NCI-H128 (cell line): ENCODE results near the gene SCUBE1.

ENCODE experiments used
- DNase-seq: peaks from one replicate; lab custom pipeline; 2025; ENCODE audit not compliant: unreplicated experiment; lab: John Stamatoyannopoulos, UW

Gene SCUBE1

DNA sequence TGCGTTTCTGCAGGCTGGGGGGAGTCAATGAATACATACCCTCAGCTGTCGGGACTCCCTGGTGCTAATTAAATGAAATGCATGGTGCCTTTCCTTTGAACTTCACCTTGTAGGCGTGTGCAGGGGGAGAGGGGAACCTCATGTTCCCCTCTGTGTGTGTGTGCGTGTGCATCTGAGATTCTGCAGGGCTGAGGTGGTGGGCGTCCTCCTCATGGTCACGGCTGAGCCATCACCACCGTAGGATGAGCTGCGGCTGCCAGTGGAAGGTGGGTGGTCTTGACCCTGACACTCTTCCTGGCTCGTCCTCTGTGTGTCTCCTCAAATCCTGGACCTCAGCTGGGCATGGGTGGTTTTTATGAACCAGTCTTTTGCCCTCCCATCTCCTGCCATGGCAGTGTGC, 103.2 kb downstream of the SCUBE1 start:
- DNase-seq: no peak

DNA sequence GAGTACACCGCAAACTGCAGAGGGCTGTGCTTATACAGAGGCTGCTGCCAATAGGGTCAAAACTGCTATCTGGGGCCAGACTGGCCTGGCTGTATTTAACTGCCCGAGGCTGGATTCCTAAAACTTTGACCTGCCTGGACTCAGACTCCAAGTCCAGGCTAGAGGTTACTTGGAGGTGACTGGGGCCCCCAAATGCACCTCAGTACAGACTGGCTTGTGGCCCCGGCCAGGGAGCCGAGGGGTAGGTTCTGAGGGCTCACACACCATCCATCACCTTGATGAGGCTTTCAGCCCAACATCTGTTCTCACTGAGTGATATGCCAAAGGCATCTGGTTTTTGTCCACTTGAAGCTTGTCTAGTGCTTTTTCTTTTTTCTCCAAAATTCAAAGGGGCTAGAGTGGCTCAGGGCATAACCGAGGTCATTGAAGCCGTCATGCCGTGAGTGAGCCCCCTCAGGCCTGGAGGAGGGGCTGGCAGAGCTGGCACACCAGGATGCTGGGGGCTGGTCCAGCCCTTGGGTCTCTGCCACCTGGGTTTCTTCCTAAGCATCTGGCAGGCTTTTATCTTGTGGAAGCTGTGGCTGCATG, 103.9 kb downstream of the SCUBE1 start:
- no peak for DNase-seq

DNA sequence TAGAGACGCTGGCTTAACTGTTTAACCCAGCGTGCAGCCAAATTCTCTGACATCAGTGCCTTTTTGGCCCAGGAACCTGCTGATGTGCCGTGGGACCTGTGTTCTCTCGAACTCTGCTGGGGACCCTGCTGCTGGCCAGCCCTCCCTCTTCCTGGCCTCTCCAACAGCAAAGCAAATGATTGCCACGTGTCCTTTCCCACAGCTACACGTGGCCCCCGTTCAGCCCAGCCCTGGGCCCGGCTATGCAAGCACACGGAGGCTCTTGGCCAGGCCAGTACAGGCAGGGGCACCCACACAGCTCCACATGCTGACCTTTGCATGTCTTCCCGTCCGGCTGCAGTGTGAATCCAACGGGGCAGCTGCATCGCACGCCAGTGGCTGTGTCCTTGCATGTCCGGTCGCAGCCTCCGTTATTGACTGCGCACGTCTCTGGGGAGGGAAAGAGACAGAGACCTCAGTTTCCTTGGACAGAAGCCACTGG, 104.6 kb downstream of the SCUBE1 start:
- DNase-seq: no peak

DNA sequence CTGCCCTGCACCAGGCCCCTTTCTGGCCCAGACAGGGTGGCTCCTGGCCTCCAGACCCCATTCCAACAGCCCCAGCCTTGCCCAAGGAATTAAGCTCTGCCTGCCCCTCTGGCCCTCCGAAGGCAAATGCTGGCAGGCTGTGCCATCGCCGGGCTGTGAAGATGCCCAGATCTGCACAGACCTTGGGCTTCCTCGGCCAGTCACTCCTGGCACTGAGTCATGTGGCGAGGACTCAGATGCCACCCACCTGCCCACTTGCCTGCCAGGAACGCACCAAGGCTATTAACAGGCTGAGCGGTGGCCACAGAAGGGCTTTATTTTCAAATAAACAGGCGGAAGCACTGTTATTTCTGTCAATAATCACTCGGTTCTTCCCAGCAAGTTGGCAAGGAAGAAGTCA, 105.9 kb downstream of the SCUBE1 start:
- DNase-seq: no peak

DNA sequence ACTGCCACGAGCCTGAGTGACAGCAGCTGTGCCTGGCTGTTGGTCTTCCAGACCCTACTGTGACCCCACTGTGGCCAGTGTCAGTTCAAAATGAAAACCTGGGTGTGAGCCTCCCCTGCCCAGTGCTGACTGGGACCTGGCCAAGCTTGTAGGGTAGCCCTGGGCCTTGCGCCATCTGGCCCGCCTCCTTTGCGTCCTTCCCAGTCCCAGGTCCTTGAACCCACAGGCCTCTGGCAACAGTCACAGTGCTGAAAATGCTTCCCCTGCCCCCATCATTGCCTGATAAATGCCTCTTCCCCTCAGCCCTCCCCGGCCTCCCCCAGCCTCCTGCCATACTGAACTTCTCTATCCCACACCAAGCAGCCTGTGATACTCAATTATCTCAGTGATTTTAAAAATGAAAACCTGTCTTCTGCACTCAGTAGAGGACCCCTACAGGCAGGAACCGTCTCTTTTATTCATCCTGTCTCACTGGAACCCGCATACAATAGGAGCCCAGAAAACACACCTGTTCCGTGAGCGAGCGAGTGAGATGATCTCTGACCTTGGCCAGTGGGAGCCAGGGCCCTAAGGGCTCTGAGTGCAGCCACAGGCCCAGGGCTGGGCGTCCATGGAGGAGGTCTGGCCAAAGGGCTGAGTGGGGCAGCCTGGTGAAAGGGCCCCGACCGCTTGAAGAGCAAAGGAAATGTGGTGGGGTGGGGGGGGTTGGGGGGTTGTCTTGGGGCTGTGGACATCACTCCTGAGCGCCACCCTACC, 106.6 kb downstream of the SCUBE1 start:
- no peak for DNase-seq

DNA sequence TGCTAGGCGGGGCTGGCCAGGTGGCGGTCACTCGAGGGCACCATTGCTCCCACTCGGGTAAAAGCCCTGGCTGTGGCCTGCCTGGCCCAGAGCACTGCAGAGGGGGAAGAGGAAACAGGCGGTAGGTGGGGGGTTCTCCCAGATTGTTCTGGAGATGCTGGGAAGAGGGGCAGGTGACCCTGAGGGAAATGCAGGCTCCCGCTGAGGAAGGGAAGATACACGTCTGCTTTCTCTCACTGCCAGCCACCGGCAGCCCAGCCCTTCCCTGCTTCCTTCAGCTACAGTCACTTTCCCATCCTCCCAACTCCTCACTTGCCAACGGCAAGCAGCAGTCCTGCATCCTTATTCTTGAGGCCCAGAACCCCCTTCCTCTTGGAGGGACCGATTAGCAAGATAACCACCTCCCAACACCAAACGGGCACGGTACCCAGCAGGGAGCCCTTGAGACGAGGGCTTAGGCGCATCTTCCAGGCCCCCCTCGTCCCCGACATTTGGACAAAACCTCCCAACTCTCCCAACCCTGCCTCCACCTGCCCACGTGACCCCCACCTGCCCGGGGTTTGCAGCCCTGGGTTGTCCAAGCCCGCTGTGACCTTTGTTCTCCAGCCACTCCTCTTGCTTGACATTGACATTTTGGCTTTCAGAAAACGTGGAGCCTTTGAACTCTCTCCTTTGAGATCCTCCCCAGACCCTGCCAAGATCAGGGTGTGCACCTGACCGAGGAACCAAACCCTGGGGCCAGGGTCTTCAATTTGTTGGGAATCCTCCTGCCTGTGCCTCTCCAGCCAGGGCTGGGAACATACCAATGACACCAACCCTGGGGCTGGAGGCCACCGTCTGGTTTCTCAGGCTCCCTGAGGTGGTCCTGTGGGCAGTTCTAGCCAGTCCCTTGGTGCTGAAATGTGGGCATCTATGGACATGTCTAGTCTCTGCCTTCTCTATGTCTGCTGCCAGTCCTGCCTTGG, 107.4 kb downstream of the SCUBE1 start:
- DNase-seq: no peak

DNA sequence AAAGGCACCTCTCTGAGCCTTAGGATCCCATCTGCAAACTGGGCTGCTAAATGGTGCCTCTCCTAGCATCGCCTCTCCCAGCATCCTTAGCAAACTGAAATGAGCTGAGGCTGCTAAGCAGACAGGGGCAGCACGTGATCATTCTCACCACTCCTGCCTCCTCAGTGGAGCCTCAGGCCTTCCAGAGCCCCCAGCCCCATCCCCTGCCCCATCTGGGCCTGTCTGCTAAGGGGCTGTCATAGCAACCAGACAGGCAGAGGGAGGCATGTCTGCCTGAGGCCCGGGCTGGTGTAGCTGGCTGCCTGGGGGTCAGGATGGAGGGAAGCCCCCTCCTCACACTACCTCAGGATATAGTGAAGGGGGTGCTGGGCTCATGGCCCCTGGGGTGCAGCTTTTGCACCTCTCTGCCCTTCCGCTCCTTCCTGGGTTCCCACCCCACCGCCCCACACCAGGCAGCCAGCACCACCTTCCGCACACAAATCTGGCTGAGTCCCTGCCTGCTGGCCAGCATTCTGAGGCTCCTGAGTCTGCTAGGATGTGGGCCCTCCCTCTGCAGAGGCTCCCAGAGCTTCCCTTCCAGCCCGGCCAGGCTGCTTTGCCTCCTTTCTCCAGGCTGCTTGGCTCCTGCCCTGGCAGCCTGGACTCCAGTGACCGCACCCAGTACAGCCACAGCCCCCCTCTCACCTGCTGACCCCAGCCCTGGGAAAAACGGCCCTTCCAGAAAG, 108.7 kb downstream of the SCUBE1 start:
- DNase-seq: no peak

DNA sequence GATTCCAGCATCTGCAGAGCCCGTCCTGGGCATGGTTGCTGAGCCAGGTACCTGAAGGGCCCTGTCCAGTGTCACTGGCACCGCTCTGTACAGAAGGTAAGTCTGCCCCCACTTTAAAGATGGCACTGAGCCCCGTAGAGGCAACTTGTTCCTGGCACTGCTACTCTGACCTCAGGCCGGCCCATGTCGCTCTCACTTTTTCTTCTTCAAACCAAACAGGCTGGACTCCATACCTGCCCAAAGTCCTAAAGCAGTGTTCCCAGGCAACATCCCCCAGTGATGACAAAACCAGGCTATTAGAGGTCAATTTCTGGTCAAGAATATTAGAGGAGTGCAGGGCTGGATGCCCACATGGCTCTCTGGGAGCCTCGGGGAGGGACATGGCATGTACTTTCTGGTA, 109.6 kb downstream of the SCUBE1 start:
- DNase-seq: no peak

DNA sequence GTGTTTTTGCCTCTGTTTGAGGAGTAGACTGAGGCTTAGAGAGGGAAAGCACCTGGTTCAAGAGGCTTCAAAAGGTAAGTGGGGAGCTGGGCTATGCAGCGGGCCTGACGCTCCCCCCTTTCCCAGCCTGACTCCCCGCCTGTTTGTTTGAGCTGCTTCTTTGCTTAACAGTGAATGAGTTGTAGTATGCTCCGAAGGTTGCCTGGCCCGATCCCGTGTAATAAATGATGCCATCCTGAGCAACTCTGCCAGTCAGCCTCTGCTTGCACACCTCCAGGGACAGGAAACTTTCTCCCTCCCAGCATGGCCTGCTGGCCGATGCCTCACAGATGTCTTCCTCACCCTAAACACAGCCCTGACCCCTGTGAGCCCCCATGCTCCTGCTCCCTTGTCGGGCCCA, 110.7 kb downstream of the SCUBE1 start:
- no peak for DNase-seq

DNA sequence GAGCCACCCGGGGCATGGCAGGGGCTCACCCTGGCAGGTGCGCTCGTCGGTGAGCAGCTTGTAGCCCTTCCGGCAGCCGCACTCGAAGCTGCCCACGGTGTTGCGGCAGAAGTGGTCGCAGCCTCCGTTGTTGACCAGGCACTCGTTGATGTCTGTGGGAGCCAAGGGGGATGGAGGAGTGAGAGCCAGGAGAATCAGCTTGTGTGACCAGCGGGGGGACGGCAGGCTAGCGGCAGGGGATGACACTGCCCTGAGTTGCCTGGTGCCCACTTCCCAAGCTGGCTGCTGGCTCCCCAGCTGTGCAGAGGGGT, 111.5 kb downstream of the SCUBE1 start:
- no peak for DNase-seq

DNA sequence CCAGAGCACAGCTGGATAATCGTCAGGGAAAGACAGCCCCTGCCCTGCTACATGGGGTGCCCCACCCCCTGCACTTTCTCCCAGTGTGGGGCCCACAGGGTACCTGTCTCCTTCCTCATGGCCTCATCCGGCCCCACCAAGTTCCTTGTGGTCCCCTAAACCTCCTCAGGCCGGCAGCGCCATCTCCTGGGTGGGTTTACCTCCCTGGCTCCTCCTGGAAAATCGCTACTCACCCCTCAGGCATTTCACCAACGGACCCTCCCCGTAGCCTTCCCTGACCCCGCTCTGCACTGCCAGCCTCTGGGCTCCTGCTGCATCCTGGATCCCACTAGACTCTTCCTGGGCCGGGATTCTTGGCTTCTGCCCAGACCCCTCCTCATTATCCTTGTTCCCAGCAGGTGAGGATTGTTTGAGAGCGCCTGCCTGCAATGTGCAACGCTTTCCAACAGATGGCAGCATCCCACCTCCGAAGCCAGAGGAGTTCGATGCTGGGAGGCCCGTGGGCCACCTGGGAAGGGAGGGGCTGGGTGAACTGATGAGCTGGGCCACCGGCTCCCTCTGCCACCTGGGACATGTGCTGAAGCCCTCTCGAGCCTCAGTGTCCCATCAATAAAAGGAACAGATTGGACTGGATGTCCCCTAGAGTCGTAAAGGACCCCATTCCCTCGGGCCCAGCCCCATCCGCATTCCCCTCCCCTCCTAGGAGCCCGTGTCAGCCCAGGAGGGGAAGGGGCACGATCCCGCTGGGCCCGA, 112.0 kb downstream of the SCUBE1 start:
- peak; percentile 50 for DNase-seq

DNA sequence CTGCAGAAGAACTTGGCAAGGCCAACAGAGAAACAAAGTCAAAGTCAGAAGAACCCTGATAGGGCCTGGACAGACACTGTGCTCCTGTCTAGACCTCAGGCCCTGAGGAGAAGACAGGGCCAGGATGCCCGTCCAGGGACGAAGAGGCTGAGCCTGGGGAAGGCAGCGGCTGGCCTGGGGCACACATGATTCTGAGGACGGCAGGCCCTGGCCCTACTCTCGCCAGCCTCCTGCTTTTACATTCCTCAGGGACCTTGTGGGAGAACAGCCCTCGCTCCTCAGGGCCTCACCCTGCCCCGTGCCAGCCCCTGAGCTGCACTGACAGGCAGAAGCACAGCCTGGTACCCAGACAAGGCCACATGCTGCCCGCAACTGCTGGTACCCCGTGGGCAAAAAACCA, 112.6 kb downstream of the SCUBE1 start:
- DNase-seq: no peak

DNA sequence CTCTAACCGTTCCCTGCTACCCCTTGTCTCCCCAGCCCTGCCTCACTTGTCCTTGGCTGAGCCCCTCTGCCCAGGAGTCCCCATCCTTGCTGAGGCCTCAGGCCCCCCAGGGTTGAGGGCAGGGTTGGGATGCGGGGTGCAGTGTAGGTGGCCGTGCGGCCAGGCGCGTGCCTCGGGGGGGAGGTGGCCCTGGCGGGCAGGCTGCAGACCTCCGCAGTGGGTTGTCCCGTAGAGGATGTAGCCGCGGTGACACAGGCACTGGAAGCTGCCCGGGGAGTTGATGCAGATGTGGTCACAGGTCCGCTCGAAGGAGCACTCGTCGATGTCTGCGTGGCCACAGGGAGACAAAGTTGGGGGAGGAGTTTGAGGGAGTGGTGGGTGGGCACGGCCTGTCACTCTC, 114.3 kb downstream of the SCUBE1 start:
- DNase-seq: no peak

DNA sequence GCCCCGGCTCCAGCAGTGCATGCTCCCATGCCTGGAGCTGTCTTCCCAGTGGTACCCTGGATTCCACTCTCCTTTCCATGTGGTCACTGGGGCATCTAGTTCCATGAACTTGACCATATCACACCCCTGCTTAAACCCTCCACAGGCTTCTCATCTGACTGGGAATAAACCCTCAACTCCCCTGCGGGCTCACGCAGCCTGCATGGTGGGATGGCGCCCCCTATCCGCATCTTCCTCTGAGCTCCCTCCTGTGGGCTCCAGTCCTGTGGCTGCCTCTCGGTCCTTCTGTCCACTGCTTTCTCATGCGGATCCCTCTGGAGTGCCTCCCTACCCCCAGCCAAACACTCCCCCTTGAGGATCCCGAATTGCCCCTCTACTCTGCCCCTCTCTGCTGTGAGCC, 114.8 kb downstream of the SCUBE1 start:
- no peak for DNase-seq

DNA sequence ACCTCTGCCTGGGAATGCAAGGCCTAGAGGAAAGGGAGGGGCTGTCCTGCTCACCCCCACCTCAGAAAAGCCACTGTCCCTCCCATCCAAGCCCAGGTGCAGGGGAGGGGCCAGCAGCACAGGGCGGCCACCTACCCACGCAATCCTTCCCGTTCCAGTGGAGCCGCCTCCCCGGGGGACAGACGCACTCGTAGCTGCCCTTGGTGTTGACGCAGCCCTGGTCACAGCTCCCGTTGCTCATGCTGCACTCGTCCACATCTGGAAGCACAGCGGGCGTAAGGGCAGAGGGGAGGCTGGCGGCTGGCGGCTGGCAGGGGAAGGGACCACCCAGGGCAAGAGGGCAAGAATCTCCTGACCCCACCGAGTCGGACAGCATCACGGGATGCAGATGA, 115.9 kb downstream of the SCUBE1 start:
- DNase-seq: no peak

DNA sequence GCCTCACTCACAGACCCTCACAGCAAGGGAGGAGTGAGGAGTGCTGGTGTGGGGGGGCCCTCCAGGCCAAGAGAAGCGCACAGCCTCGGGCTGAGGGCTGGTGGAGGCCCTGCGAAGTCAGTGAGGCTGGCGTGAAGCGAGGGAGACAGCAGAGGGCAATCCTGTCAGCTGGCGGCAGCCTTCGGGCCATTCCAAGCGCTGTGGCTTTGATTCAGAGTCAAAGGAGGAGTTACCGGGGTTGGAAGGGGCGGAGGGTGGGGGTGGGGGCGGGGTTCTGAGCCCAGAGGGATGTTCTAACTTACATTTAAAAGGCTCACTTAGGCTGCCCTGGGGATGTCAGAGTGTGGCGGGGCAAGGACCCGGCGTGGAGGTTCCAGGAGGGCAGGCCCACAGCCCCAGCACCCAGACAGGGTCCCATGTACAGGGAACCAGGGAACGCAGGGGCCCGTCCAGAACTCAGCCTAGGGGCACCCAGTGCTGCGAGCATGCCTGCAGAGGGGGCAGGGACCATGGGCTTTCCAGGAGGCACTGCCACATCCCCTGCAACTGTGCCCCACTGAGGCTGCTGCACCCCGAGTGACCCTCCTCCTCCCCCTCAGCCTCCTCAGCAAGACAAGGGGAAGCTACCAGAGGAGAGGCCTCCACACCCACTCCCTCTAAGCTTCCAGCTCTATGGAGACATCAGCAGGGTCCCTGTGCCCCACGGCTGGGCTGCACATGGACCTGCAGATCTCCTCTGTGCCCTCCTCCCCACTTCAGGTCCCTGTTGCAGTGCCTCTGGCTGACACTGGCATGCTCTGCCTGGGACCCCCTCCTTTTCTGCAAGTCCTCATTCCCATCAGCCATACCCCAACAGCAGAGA, 116.6 kb downstream of the SCUBE1 start:
- DNase-seq: no peak

DNA sequence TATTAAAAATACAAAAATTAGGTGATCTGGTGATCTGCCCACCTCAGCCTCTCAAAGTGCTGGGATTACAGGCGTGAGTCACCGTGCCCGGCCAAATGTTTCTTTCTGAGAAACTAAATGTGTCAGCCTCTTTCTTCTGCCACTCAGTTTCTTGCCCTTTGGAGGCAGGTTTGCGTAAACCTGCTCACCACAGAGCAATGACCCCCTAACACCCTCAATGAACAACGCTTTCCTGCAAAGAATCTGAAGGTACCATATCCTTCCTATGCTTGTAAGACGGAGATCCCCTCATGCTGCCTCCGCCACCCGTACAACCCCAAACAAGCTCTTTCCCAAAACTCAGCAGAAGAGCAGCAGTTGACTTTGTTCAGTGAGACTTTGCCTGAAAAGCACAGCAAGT, 117.6 kb downstream of the SCUBE1 start:
- no peak for DNase-seq

DNA sequence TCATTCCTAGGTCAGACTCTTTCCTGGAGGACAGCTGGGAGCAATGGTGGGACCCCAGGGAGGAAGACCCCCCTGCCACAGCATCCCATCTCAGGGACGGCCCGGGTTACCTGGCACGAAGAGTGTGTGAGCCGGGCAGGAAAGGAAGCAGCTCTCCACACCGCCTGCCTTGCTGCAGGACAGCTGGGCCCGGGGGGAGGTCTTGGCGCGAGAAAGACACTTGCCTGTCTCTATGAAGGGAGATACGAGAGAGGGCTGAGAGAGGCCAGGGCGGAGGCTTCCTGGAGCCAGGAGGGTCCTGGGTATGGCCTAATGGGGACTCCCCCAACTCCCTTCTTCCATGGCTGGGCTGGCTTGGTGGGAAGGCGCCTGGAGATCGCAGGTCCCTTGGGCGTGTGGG, 120.2 kb downstream of the SCUBE1 start:
- DNase-seq: no peak

DNA sequence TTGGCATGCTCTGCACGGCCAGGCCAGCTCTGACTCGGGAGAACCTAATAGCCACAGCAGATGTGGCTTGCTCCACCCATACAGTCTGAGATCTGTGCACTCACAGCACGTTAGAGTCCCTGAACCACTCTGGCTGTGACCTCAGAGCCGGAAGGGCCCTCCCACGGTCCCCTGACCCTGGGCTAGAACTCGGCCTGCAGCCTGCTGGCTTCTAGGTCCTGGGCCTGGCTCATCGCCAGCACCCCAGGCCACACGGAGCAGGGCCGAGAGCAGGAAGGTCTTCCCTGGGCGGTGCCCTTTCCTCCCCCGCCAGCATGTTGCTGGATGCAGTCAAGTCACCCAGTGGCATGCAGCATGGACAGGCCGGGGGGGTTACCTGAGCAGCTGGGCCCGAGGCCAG, 120.9 kb downstream of the SCUBE1 start:
- no peak for DNase-seq
